Suprapubic skin (tissue), 4 donors: ENCODE data around the gene RAPGEF6. TPM values are rescaled to one million over a fixed set of nuclear protein-coding genes. Genes with fewer than 3 reads are reported as not detected.

Experiments
- DNase-seq, 2 donors: peaks; one replicate each; pipeline ENCODE4 v3.0.0-alpha.2; 2019; ENCODE audit warnings: low spot score in 2 of 2
- H3K27ac ChIP-seq: fragments of 200-600 bp; sonication (generic); one replicate; pipeline ENCODE4 v1.5.1; 2019
- H3K27me3 ChIP-seq: fragments of 200-600 bp; sonication (generic); one replicate; pipeline ENCODE4 v1.5.1; 2019
- H3K36me3 ChIP-seq: fragments of 200-600 bp; sonication (generic); one replicate; pipeline ENCODE4 v1.5.1; 2019
- H3K4me1 ChIP-seq: fragments of 200-600 bp; sonication (generic); one replicate; pipeline ENCODE4 v1.5.1; 2019
- H3K4me3 ChIP-seq: fragments of 200-600 bp; sonication (generic); one replicate; pipeline ENCODE4 v1.5.1; 2019; ENCODE audit warnings: mild to moderate bottlenecking
- H3K9me3 ChIP-seq: fragments of 200-600 bp; sonication (generic); one replicate; pipeline ENCODE4 v1.5.1; 2019
- CTCF ChIP-seq, 2 donors: fragments of 200-600 bp in 1 of 2; fragments of 450-650 bp in 1 of 2; sonication (generic) in 1 of 2; IDR thresholded peaks; one replicate each; pipeline ENCODE4 v1.5.1; 2016 to 2019; ENCODE audit warnings: antibody characterized with exemption in 2 of 2, mild to moderate bottlenecking in 1 of 2, moderate library complexity in 1 of 2
- EP300 ChIP-seq: sonication (generic); formaldehyde crosslinking; IDR thresholded peaks from one replicate; pipeline ENCODE4 v1.6.1; 2017; ENCODE audit warnings: antibody characterized with exemption
- POLR2A ChIP-seq, 2 donors: fragments of 450-650 bp; IDR thresholded peaks; one replicate each; pipeline ENCODE4 v1.6.1; 2017; ENCODE audit warnings: antibody characterized with exemption in 2 of 2, mild to moderate bottlenecking in 2 of 2, moderate library complexity in 2 of 2
- POLR2AphosphoS5 ChIP-seq, 3 donors: sonication (generic); formaldehyde crosslinking; IDR thresholded peaks; one replicate each; pipeline ENCODE4 v1.6.1; 2017; ENCODE audit warnings: antibody characterized with exemption in 3 of 3
- WGBS: methylation state at CpG from one replicate; pipeline ENCODE4 v1.1.5; 2018; 5-methylcytosine and 5-hydroxymethylcytosine counted together
- total RNA-seq, 4 donors: library from RNA; depleted of rRNA; stranded (reverse); fragments of >200 nt; gene quantifications; one replicate each; pipeline ENCODE4 v1.1.0, GENCODE V29; 2016

RAPGEF6 gene
- total RNA-seq, 4 donors from 2014 or later = 17.8 to 38.3 (median 20.6) TPM

GRCh38 chr5:131393498-131393968 is 241.5 kb downstream of the RAPGEF6 start:
- Histone ChIP-seq H3K9me3 (no peaks in the 10 kb centered on the region), H3K4me3 (no peak overlapping the region), H3K27ac (no peak overlapping the region), H3K36me3 (peaks cover 38% of the 10 kb centered on the region), H3K4me1 (no peaks in the 10 kb centered on the region), H3K27me3 (no peaks in the 10 kb centered on the region)
- no peak for TF ChIP-seq CTCF (IDR thresholded peaks at IDR 0.05)
- no peak for TF ChIP-seq POLR2AphosphoS5 (IDR thresholded peaks at IDR 0.05)
- TF ChIP-seq EP300 = no peak
- DNase-seq = no peak
- 72% methylated on average over 5 of the region's 5 CpGs for WGBS

GRCh38 chr5:131392466-131393095 is 242.4 kb downstream of the RAPGEF6 start:
- TF ChIP-seq CTCF (IDR thresholded peaks at IDR 0.05) (no peak), POLR2A (IDR thresholded peaks at IDR 0.05) (no peak), POLR2AphosphoS5 (IDR thresholded peaks at IDR 0.05) (no peak)
- no peaks in the 10 kb centered on the region for H3K27me3 ChIP-seq
- H3K4me3 ChIP-seq = no peak overlapping the region
- DNase-seq = no peak
- no peaks in the 10 kb centered on the region for H3K4me1 ChIP-seq
- H3K36me3 ChIP-seq = peaks cover 35% of the 10 kb centered on the region
- H3K9me3 ChIP-seq = no peaks in the 10 kb centered on the region
- H3K27ac ChIP-seq = no peak overlapping the region
- WGBS = 75% methylated on average over 5 of the region's 5 CpGs

GRCh38 chr5:131389869-131390265 is 245.2 kb downstream of the RAPGEF6 start:
- 42% methylated on average over 1 of the region's 1 CpG for WGBS
- H3K27me3 ChIP-seq = no peaks in the 10 kb centered on the region
- no peaks in the 10 kb centered on the region for H3K9me3 ChIP-seq
- no peak overlapping the region for H3K4me3 ChIP-seq
- TF ChIP-seq POLR2A (IDR thresholded peaks at IDR 0.05) (no peak), EP300 (no peak), CTCF (IDR thresholded peaks at IDR 0.05) (no peak), POLR2AphosphoS5 (IDR thresholded peaks at IDR 0.05) (no peak)
- peaks cover 40% of the 10 kb centered on the region for H3K36me3 ChIP-seq
- no peak for DNase-seq
- no peaks in the 10 kb centered on the region for H3K4me1 ChIP-seq
- H3K27ac ChIP-seq = no peak overlapping the region

- no peaks in the 10 kb centered on the region for H3K27me3 ChIP-seq
- H3K27ac ChIP-seq = no peak overlapping the region
- 88% methylated on average over 4 of the region's 4 CpGs for WGBS
- no peak for DNase-seq
- H3K9me3 ChIP-seq = no peaks in the 10 kb centered on the region
- no peak overlapping the region for H3K4me3 ChIP-seq
- TF ChIP-seq EP300 (no peak), POLR2A (IDR thresholded peaks at IDR 0.05) (no peak), CTCF (IDR thresholded peaks at IDR 0.05) (no peak), POLR2AphosphoS5 (IDR thresholded peaks at IDR 0.05) (no peak)
- H3K36me3 ChIP-seq = peaks cover 37% of the 10 kb centered on the region
- no peaks in the 10 kb centered on the region for H3K4me1 ChIP-seq
These were observed 245.7 kb downstream of the RAPGEF6 start for GRCh38 chr5:131389096-131389868.

- H3K4me1 ChIP-seq = no peaks in the 10 kb centered on the region
- TF ChIP-seq POLR2AphosphoS5 (IDR thresholded peaks at IDR 0.05) (no peak), EP300 (no peak), CTCF (IDR thresholded peaks at IDR 0.05) (no peak), POLR2A (IDR thresholded peaks at IDR 0.05) (no peak)
- H3K36me3 ChIP-seq = peaks cover 21% of the 10 kb centered on the region
- WGBS = 90% methylated on average over 6 of the region's 6 CpGs
- no peak overlapping the region for H3K4me3 ChIP-seq
- no peaks in the 10 kb centered on the region for H3K9me3 ChIP-seq
- no peak for DNase-seq
- H3K27ac ChIP-seq = no peak overlapping the region
- no peaks in the 10 kb centered on the region for H3K27me3 ChIP-seq
These were observed 247.8 kb downstream of the RAPGEF6 start for GRCh38 chr5:131387255-131387654.
